Measurements from ENCODE around the gene PSMB1. TPM values are rescaled to one million over a fixed set of nuclear protein-coding genes. Genes with fewer than 3 reads are reported as not detected.

PSMB1 gene
- total and polyA plus RNA-seq, 9 of the 15 experiments (the other 6 are each of a cell fraction or from before 2014, with no cell fraction given): 447 to 2,953 (median 884) TPM

GRCh38 chr6:170584181-170584953 is 31.3 kb upstream of the PSMB1 start, which contains the start of gene PDCD2 (continued):
- TF ChIP-seq SMARCB1 (IDR thresholded peaks at IDR 0.05; ENCODE audit: insufficient read length, low read depth) (no peak), ZNF282 (CRISPR knock-in tag; IDR thresholded peaks at IDR 0.05) (peak; percentile 87), ZNF224 (CRISPR knock-in tag; IDR thresholded peaks at IDR 0.05) (peak; percentile 83; the same call in 1 of the 2 replicates), PHF8 (IDR thresholded peaks at IDR 0.05; ENCODE audit: borderline replicate concordance, low read length) (peak; percentile 97; the same call in 1 of the 2 replicates), FOXP1 (CRISPR knock-in tag; IDR thresholded peaks at IDR 0.05) (peak; percentile 86; the same call in 1 of the 2 replicates), ETV1 (tag; conservative IDR thresholded peaks at IDR 0.05; ENCODE audit: low read depth) (peak; percentile 67), RAD21 (CRISPR knock-in tag; conservative IDR thresholded peaks at IDR 0.05 in 1 of 2, IDR thresholded peaks at IDR 0.05 in 1 of 2) (no peak), SAP30 (IDR thresholded peaks at IDR 0.05; ENCODE audit: borderline replicate concordance, insufficient read depth, low read depth, low read length, poor library complexity, severe bottlenecking) (peak; percentile 94), ID3 (CRISPR knock-in tag; IDR thresholded peaks at IDR 0.05) (no peak), ID3 (tag; IDR thresholded peaks at IDR 0.05) (peak; percentile 87), ZBTB7A (IDR thresholded peaks at IDR 0.05; ENCODE audit: borderline replicate concordance, control insufficient read depth, low read depth, low read length) (peak; percentile 67; the same call in 1 of the 2 replicates), SFPQ (IDR thresholded peaks at IDR 0.05; ENCODE audit: low read depth, low read length) (no peak), POLR3A (IDR thresholded peaks at IDR 0.05; ENCODE audit: borderline replicate concordance, extremely low read depth, insufficient read depth, insufficient read length) (no peak), THRA (IDR thresholded peaks at IDR 0.05) (no peak), NRF1 (conservative IDR thresholded peaks at IDR 0.05 in 1 of 2, IDR thresholded peaks at IDR 0.05 in 1 of 2) (peak; percentile 86 to 88), ELF2 (CRISPR knock-in tag; IDR thresholded peaks at IDR 0.05) (peak; percentile 86), GATA2 (CRISPR knock-in tag; IDR thresholded peaks at IDR 0.05) (no peak), CBX8 (IDR thresholded peaks at IDR 0.05; ENCODE audit: borderline replicate concordance, extremely low read depth, low read depth, low read length, poor library complexity, severe bottlenecking) (no peak), TAL1 (IDR thresholded peaks at IDR 0.05) (no peak), RHOXF2B (CRISPR knock-in tag; conservative IDR thresholded peaks at IDR 0.05) (peak; percentile 83; the same call in 1 of the 2 replicates), XRCC5 (IDR thresholded peaks at IDR 0.05; ENCODE audit: low read depth, low read length) (no peak; the same call in 1 of the 2 replicates), CHD1 (IDR thresholded peaks at IDR 0.05; ENCODE audit: low read length) (peak; percentile 94)

All from K562 (cell line).